HG02678 (cell line): Measurements from ENCODE around the gene MCUR1.
"Not testable (repeated sequence)": the region's sequence is repeated elsewhere in the genome, so short reads cannot be mapped to it uniquely, and the experiment has no call there.

Experiments
- ATAC-seq: cut with Tn5 transposase; IDR thresholded peaks from one replicate; pipeline ENCODE4 v1.9.1; 2021; ENCODE audit warnings: mild to moderate bottlenecking, moderate library complexity; ENCODE audit not compliant: unreplicated experiment

The MCUR1 gene

DNA sequence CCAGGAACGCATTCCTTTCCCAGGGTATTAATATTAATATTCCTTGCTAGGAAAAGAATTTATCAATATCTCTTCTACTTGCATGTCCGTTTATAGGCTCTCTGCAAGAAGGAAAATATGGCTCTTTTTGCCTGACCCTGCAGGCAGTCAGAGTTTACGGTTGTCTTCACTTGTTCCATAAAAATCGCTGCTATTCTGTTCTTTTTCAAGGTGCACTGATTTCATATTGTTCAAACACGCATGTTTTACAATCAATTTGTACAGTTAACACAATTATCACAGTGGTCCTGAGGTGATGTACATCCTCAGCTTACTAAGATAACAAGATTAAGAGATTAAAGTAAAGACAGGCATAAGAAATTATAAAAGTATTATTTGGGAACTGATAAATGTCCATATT lies 15.1 kb upstream of the MCUR1 start:
- ATAC-seq, result not testable (repeated sequence)

- not testable (repeated sequence) for ATAC-seq
Observed at GRCh38 chr6:13828656-13829301, 14.4 kb upstream of the MCUR1 start.

- no peak for ATAC-seq
Observed at GRCh38 chr6:13827032-13827431, 12.7 kb upstream of the MCUR1 start.

- no peak for ATAC-seq
Observed at GRCh38 chr6:13825871-13826270, 11.5 kb upstream of the MCUR1 start.

DNA sequence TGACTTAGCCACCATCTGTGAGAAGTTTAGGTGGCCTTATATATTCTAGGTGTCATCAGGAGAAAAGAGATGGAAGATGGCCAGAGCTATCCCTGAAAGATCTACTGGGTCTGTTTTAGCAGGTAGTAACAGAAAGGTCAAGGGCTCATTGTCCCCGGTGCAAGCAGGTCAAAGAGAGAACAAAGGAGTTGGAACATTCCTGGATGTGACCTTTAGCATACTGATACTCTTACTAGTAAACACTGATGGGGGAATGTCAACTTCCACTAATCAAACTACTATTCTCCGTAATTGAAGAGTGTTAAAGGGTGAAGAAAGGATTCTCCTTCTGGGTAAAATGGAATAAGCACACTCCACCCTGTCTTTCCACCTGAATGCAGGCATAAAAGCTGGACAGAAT lies 4.0 kb upstream of the MCUR1 start:
- ATAC-seq, result no peak

- ATAC-seq, result no peak
Observed at GRCh38 chr6:13814938-13815575, 700 bp upstream of the MCUR1 start.

GRCh38 chr6:13813621-13814175 lies 659 bp downstream of the MCUR1 start:
- ATAC-seq, result peak; percentile 34

DNA sequence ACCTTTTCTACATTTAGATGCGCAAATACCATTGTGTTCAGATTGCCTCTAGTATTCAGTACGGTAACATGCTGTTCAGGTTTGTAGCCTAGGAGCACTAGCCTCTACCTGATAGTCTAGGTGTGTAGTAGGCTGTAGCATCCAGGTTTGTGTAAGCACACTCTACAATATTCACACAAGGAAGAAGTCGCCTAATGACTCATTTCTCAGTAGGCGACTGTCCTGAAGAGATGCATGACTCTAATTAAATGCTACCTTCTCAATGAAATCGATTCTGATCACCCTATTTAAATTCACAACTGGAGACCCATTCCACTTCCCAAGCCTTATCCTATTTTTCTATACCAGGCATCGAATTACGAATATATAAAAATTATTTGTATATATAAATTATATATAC lies 1.3 kb downstream of the MCUR1 start:
- no peak for ATAC-seq

DNA sequence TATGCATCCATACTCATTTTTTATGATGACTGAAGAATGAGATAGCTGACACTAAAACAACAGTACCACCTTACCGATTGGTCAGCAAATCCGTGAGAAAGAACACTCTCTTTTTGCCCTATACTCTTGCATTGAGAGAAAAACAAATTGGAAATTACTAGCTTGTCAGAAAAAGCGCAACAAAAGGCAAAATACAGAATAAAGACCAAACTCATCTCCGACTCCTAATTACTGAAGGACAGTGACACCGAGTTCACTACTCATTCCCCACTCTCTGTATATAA lies 2.1 kb downstream of the MCUR1 start:
- ATAC-seq, result no peak

DNA sequence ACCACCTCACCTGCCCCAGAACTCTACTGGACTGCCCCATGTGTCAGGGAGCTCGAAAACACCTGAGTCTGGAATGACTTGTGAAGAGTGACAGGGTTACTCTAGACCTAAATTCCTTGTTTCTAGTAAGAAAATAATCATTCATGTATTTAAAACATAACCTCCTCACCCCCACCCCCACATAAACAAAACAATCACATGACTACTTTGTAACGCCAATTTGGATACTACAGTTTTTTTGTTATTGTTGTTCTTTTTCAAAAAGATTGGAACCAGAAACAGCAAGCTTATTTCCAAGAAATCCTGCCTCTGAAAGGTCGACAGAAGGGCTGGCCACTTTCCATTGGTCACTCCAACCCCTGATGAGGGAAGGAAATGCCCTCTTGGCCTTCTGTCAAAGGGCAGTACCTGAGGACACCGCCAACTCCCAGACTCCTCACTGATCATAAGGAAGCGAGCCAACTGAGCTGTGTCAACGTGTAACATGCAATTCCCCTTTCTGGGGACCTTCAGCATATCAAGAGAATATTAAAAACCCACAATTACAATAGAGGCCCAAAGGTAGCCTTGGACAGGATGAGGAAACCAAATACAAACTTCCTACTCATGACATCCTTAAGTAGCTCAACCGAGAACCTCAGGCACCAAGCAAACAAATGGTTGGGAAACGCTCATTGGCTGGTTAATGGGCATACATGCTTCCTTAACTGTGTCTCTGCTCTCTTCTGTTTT lies 2.6 kb downstream of the MCUR1 start:
- no peak for ATAC-seq

DNA sequence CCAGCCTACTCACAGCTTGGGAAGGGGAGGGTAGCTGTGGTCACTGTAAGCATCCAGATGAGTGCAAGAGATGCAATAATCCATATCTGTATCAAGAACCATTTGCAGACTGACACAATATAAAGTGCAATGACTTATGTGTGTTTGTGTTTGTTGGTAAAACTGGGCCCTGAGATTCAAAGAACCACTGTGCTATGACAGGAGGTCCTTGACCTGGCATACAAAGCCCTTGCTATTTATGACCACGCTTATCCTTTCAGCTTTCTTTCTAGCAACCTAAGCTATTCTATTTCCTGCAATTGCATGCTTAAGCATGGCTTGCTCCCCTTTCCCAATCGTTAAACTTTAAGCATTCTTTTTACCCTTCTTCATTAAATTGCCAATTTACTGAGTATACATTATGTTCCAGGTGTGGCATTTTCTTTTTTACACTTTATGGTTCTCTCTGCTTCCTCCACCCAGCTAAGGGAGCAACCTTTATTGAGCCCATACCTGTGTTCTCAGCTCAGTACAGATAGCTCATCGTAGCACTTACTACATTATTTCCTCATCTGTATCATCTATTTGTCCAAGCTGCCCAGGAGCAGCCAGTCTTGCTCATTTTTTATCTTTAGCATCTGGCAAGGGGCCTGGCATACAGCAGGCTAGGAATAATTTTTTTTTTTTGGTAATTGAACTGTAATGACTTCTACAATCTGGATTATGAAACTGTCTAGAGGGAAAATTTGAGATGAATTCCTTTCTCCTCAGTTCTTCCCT lies 3.5 kb downstream of the MCUR1 start:
- no peak for ATAC-seq

- no peak for ATAC-seq
Observed at GRCh38 chr6:13808801-13809200, 5.6 kb downstream of the MCUR1 start.

- no peak for ATAC-seq
Observed at GRCh38 chr6:13807696-13808095, 6.7 kb downstream of the MCUR1 start.

GRCh38 chr6:13803581-13803980 lies 10.8 kb downstream of the MCUR1 start:
- ATAC-seq, result no peak

- ATAC-seq, result no peak
Observed at GRCh38 chr6:13800615-13801014, 13.7 kb downstream of the MCUR1 start.

DNA sequence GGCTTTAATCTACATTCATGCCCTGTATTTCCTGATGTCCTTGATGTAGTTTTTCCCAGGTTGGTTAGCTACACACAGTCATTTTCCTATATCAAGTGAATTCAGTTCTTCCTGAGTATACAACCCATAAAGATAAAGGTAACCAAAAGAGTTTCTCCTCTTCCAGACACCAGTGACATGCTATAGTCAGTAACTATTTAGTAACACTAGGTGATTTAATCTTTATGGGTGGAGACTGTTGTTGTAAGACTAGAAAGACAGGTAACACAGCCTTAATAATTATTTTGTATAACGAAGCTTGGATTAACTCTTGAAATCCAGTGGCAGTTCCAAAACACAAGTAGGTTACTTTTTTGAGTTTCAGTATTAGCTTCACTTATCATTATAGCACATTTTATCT lies 17.6 kb downstream of the MCUR1 start:
- ATAC-seq, result no peak

- ATAC-seq, result peak; percentile 79
Observed at GRCh38 chr6:13795041-13795750, 19.2 kb downstream of the MCUR1 start.

GRCh38 chr6:13794184-13794583 lies 20.2 kb downstream of the MCUR1 start:
- no peak for ATAC-seq

DNA sequence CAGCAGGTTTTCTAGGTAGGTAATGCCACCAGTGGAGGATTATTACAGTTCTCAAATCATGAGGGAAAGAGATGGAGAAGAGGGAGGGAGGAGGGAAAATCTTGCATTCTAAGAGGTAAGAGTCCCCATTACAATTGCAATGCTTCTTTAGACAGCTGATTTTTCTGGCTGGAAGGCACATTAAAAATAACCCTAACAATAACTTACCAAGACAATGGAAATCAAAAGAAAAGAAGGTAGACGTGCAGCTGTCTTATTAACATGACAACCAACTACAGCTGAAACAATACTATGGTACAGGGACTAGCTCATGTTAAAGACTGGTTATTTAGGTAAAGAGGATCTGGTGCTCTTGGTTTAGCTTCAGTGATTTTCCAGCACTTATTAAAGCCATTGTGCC lies 24.6 kb downstream of the MCUR1 start:
- ATAC-seq, result no peak

DNA sequence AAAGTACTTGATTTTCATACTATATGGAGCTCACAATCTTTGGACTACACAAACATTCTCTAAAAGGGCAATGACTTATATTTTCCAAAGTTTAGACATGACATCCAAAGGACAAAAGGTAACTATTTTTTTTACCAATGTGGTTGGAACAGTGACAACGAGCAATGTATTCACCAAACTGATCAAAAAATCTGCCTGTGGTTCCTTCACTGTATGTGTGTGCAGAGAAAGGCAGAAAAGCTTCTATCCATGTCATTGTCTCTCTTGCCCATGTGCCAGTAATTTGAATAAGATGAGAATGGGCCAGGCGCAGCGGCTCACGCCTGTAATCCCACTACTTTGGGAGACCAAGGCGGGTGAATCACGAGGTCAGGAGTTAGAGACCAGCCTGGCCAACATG lies 25.5 kb downstream of the MCUR1 start:
- no peak for ATAC-seq

GRCh38 chr6:13787137-13787536 lies 27.2 kb downstream of the MCUR1 start:
- ATAC-seq, result no peak
